NCI-H128 (cell line): ENCODE results near the gene CACNA1G.

Source experiments
- DNase-seq: peaks from one replicate; lab custom pipeline; 2025; ENCODE audit not compliant: unreplicated experiment; lab: John Stamatoyannopoulos, UW

Gene CACNA1G

DNA sequence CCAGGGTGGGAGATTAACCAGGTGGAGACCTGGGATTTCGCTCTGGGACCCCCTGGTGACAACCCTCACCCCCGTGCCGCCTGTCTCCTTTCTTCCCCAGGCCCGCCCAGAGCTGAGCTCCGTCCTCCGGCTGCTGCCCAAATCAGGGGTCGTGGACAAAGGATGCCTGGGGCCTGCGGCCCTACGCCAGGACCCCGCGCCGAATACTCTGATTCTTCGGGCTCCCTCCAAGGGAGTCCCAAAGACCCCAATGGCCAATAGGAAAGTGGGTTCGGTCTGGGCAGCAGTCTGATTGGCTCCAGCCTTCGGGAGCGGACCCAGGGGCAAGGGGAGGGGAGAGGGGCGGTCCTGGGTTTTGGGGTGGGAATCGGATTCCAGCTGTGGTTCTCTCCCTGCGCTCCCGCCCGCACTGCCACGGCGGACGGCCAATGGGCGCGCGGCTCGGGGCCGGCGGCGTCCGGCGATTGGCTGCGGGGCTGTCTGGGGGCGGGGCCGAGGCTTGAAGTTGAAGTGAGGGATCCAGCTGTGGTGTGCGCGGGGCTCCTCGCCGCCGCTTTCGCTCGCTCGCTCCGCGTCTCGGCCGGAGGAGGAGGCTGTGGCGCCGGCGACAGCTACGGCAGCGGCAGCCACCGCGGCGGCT is at the start of gene CACNA1G:
TSS of gene CACNA1G (plus strand) at position 531 of the 640 bp plus-strand sequence. CDS start 745 bp downstream, outside the sequence.
- peak; percentile 24 for DNase-seq

DNA sequence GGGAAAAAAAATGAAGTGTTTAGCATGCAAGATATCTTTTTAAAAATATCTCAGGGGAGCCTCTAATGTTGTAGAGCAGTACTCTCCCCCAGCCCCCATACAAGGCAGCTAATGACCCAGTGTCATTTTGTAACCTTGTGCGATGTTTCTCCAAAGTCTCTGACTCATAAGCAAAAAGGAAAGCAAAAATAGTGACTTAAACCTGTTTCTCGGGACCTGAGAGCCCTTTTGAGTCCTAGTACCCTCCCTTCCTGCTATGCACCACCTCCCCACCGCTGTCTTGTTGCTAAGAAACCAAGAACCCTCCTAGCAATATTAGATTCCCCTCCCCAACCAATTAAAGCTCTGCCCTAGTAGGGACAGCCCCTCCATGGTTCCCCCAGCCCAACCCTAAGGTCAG is 49.5 kb upstream of the CACNA1G start:
- no peak for DNase-seq

DNA sequence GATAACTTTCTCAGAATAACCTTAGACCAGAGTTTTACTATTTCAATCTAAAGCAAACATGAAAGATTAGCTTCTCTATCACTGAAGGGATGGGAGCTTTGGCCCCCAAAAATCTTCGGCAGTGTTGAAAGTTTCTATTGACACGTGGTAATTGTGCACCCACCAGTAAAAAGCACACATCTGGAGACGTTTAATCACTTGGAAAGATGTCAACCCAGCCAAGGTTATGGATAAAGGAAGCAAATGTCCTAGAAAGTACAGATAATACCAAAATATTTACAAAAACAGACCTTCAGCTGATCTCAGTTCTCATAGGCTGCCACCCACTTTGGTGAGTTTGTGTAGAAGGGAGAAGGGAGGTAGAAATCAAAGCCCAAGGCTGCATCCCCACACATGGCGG is 47.0 kb upstream of the CACNA1G start:
- no peak for DNase-seq

DNA sequence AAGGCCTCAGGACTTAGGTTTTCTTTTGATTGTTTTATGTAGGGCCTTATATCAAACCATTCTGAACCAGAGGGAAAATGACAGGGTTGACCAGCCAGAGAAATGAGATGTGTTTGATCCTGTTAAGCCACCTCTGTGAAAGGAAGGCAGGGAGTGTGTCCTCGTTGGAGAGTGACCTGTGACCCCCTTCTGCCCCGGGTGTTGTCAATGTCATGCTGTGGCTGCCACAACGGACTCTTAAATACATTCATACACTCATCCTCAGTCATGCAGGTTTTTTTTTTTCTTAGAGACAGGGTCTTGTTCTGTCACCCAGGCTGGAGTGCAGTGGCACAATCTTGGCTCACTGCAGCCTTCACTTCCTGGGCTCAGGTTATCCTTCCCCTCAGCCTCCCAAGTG is 46.1 kb upstream of the CACNA1G start:
- DNase-seq, result no peak

DNA sequence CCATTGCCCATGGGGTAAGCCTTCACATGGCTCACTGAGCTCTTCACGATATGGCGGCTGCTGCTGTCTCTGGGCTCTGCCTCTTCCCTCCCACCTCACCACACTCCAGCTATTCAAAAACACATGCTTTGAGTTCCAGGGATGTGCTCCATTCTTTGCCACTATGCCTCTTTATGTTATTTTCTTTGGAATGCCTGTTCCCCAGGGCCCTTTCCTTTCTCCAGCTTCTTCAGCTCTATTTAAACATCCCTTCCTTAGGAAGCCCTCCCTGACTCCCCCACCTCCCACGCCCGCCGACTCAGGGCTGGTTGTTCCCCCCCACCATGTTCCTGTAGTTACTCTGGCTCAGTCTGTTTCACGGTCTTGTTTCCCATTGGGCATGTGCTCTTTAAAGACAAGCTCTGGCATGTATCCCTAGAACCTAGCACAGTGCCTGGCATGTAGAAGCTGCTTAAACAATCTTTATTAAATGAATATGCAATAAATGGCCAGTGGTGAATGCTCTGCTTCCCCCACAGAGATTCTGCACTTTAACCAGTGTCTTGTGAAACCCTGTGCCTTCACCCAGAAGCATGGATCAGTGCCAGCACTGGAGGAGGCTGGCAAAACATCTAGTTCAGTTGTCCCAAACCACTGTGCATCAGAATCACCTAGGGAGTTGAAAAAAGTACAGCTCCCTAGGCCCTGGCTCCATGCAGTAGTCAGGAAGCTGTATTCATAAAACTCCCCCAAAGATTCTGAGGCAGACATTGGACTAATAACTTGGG is 45.4 kb upstream of the CACNA1G start:
- no peak for DNase-seq

DNA sequence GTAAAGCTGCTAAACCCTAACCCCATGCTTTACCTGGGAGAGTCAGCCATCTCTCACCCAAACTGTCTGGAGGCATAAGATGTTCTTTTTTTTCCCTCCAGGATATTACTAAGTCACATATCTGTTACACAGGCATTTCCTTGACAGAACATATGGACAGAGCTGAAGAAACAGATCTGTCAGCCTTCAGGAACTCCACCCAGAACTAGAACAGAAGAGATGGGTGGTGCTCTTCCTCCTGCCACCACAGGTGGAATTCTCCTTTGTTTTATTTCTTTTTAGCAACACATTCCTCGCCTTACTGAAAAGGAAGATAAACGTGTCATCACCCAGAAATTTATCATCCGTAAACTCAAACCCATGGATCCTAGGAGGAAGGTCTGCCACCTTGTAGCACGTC is 43.5 kb upstream of the CACNA1G start:
- no peak for DNase-seq

DNA sequence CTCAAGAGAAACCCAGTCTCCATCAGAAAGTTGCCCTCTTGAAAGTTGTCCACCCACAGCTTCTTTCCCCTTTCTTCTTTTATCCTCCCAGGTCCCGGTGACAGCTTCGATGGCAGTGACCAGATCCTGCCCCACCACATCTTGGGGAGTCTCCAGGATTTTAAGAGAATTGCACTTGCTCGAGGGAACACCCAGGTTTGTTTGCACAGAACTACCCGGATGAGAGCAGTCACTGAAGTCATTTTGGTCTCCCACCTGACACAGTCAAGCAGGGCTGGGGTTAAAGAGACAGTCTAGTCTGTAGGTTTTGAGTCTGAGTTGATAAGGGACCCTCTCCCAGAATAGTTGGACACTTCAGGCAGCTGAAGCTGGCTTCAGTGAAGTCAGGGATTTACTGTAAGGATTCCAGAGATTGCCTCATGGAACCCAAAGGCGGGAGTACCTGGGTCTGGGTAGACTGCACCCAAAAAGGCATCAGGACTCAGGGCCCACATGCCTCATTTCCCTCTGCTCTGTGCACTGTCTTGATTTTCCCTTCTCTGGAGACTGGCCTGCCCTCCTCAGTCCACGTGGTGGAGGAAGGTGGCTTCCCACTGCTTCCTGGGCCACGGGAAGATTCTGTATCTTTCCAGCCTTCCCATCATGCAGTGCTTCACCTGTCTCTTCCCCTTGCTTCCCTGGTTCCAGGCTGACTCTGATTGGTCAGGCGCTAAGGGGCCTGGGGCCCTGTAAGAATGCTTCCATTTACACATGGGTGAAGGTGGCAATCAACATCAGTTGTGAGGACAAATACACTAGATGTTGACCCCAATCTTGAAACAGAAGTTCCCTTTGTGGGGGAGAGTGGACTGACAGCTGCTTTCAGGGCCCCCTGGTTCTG is 42.8 kb upstream of the CACNA1G start:
- no peak for DNase-seq

DNA sequence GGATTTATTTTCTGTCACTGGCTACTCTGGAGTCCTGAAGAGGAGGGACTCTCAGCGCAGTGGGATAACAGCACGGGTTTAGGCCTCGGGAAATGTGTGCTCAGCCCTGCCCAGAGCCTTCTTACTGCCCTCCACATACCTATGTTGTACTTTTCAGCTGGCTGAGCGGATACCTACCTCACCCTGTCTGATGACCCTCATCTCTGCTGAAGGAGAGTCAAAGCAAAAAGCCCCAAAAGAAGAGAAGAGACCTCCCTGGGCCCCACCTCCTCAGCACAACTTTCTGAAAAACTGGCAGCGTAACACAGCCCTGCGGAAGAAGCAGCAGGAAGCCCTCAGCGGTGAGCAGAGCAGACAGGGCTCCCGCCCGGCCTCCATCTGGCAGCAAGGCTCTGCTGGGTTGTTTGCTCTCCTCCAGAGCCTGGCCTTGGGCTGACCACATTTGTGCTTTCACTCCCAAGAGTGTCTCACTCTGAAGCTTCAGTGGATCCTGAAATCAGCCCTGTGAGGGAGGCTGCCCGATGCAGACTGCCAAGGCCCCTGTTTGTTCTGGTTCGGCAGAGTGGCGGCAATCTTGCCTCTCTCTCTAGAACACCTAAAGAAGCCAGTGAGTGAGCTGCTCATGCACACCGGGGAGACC is 42.0 kb upstream of the CACNA1G start:
- DNase-seq, result no peak

DNA sequence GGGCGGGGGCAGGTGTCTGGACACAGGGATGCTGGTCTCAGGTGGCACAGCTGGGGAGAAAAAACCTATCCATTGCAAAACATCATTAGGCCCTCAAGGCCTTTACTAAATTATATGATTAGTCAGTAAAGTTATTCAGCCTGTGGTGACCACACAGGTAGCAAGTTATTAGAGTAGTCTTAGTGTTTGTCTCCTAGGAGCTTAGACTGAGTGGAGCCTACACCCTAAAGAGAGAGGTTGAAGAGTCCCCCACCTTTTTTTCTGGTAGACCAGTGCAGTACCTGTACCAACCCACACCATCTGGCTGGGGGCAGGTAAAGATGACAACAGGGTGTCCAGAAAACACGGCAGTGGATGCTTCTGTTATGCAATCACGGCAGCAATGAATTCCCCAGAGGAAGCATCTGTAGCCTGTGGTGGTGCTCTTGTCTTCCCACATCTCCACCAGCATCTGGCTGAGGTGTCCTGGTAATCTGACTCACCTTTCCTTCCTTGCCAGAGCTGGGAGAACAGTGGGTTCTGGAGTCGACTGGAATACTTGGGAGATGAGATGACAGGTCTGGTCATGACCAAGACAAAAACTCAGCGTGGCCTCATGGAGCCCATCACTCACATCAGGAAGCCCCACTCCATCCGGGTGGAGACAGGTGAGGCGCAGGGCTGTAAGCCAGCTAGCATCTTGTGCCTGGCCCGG is 41.2 kb upstream of the CACNA1G start:
- DNase-seq, result no peak

DNA sequence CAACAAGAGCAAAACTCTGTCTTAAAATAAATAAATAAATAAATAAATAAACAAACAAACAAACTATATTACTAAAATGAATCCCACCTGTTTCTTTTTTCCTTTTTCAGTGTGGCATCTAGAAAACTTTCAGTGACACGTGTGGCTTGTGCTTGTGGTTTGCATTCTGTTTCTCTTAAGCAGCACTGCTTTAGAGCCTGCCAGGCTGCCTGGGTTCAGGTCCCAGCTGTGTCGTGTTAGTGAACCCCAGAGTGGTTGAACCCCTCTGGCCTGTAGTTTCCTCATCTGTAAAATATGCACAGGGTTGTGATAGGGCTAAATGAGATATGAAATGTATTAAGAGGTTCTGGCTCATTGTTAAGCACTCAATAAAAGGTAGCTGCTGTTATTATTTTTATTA is 40.0 kb upstream of the CACNA1G start:
- no peak for DNase-seq

DNA sequence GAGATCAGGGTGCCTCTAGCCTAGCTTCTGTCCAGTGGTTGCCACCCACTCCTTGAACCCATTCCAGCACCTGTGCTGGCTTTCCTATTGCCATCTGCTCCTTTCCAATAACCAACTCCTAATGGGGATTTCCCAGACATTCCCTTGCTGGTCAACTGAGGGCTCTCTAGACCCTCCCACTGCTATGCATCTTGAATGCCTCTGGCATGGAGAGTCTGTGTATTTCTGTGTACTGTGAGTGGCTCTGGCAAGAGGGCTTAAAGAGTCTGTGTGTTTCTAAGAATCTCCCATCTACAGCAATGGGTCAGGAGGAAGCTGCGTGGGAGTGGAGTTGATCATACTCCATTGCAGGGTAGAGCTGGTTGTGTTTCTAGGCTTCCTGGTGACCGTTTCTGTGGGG is 39.0 kb upstream of the CACNA1G start:
- DNase-seq, result no peak

DNA sequence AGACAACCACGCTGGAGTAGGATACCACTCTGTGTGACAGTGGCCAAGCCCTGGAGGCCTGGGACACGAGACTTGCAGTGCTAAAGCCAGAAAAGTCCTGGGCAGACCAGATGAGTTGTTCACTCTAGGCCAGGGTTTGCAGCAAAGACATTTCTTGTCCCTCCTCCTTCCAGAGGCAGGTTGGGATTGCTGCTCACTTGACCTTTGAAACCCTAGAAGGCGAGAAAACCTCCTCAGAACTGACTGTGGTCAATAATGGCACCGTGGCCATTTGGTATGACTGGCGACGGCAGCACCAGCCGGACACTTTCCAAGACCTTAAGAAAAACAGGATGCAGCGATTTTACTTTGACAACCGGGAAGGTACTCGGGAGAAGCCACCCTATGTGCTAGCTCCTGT is 37.7 kb upstream of the CACNA1G start:
- DNase-seq, result no peak

DNA sequence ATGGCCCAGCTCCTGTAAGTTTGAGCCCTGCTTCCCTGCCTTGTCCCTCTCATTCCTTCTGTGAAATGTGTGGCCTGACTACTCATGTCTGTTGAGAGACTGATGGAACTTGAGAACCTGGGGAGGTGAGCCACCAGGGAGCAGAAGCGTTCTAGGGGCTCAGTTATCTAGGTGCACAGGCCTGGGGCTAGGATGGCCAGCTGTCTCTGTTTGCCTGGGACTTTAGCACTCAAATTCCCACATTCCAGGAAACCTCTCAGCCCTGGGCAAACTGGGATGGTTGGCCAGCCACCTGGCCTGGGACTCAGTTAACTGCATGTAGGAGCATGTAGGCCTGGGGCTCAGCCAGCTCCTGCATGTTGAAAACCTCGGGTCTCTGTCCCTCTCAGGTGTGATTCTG is 37.3 kb upstream of the CACNA1G start:
- DNase-seq, result no peak

DNA sequence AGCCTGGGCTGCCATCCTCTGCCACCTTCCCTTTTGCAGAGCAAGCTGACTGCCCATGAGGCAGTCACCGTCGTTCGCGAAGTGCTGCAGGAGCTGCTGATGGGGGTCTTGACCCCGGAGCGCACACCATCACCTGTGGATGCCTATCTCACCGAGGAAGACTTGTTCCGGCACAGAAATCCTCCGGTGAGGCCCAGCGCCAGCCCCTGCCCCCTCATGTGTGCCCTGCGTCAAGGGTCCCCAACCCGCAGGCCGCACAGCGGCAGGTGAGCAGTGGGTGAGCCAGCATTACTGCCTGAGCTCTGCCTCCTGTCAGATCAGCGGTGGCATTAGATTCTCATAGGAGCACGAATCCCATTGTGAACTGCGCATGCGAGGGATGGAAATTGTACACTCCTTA is 35.7 kb upstream of the CACNA1G start:
- DNase-seq, result no peak

DNA sequence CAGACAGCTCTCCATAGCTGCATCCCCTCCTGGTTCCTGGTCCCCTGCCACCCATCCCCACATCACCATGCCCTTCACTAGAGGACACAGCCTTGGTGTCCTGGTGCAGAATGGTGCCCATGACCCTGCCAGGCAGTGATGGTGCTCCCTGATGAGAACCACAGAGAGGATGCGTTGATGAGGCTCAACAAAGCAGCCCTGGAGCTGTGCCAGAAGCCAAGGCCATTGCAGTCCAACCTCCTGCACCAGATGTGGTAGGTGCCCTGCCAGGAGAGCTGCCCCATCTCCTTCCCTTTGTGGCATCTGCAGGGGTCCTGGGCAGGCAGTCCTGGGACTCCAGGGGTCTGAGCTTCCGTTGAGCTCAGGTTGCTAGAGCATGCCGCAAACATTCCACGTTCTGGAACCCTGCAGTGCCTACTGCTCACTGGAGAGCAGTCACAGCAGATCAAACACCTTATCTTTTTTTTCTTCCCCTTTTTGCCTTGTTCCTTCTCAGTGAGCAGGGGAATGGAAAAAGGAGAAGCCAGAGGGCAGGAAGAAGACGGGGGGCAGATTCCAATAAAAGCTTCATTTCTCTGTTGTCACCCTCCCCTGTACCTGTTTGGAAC is 33.3 kb upstream of the CACNA1G start:
- no peak for DNase-seq

DNA sequence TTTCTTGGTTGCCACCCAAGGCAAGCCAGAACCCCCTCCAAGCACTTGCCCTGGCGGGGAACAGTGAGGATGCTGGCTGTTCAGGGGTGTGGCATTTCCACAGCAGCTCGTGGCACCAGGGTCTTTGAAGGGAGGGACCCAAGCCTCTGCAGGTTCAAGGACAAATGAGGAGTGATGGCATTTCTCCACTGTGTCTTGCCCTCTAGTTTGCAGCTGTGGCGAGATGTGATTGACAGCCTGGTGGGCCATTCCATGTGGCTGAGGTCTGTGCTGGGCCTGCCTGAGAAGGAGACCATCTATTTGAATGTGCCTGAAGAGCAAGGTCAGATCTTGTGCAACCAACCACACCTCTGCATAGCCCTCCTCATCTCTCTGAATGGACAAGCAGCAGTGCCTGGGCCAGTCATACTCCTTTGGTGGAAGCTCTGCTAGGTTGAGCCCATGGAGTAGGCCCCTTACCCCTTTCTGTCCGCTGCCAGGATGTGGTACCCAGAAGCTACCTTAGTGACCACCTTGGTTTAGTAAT is 32.5 kb upstream of the CACNA1G start:
- no peak for DNase-seq

DNA sequence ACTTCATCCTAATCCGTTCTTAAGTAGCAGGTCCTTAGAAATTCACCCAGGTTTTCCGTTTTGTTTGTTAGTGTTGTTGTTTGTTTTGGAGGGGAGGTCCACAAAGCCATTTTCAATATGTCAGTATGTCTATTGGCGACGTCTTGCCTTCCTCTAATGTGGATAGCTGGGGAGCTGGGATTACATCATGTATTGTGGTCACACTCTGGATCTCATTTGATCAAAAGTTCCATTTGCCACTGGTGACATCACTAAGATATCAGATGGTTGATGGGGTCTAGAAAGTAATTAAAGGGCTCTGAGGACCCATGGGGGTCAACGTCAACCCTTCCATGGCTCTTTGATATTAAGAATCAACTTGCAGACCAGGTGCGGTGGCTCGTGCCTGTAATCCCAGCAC is 30.7 kb upstream of the CACNA1G start:
- DNase-seq, result no peak

DNA sequence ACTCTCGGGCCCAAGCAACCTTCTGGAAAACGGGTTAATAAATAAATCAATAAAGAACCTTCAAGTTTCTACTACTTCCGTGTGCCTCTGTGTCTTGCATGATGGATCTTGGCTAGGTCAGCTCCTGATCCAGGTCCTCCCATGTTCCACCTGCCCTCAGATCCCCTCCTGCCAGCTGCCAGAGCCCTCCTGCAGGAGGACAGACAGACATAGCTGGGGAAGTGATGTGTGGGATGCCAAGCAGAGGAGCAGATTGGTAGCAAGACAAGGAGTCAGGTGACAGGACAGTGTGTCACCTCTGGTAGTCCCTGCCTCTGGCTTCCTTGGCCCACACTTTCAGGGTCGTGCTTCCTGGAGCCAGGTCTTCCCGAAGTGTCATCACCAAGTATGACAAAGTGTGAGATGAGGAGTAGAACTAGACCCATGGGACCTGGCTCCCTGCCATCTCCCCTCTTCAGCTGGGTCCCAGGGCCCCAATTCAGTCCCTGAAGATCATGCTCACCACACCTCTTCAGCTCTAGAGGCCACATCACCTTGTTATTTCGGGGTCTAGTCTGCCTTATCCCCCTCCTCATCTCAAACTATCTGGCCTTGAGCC is 29.0 kb upstream of the CACNA1G start:
- no peak for DNase-seq

DNA sequence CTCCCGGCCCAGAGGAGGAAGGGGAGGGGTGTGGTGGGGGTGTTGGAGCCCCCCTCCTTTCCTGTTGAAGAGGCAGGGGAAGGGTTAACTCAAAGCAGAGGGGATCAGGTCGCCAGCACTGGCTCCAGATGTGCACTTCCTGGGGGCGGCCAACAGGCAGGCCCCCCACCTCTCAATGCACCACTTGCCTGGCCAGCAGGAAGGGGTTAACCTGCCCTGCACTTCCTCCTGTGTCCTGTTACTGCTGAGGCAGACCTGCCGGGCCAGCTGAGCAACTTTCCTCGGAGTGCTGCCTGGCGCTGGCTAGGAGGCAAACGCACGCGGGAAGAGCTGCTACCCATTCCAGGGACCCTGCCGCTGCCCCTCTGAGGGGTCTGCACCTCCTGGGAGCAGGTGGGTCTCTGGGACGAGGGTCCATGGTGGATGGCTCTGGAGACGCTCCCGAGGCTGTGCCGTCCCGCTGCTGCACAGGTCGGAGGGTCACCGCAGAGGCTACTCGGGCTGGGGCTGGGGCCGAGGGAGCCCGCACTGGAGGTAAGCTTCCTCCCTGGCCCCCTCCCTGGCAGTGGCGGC is 28.0 kb upstream of the CACNA1G start, which contains the start of gene EPN3:
TSS of gene EPN3 (plus strand) at position 284 of the 573 bp plus-strand sequence. CDS start 3,822 bp downstream, outside the sequence.
- no peak for DNase-seq
